ENCODE data around the gene ZNF236. TPM values are rescaled to one million over a fixed set of nuclear protein-coding genes. Genes with fewer than 3 reads are reported as not detected.
A peak's percentile ranks its signal among the peaks of the same experiment; 100 is the strongest.

ZNF236 gene
- total RNA-seq, 1 donor from 2014 or later, result 11.5 TPM

- no peak for TF ChIP-seq CTCF (IDR thresholded peaks at IDR 0.05)
- no peak for TF ChIP-seq EZH2phosphoT487 (IDR thresholded peaks at IDR 0.05)
- TF ChIP-seq EZH2 (IDR thresholded peaks at IDR 0.05), result no peak
- no peak overlapping the region for H3K9ac ChIP-seq
- H3K4me3 Mint-ChIP-seq, result no peak overlapping the region
- H4K20me1 ChIP-seq (ENCODE audit: low read depth), result no peaks in the 10 kb centered on the region
- peaks cover 9% of the 10 kb centered on the region for H3K4me1 ChIP-seq
- no peak overlapping the region for H3K27ac ChIP-seq
- H2AFZ ChIP-seq (replicated peaks), result no peak overlapping the region
- H3K4me2 ChIP-seq, result no peak overlapping the region
- no peaks in the 10 kb centered on the region for H3K27me3 ChIP-seq
- H3K36me3 Mint-ChIP-seq, result peaks cover 22% of the 10 kb centered on the region
- H3K27ac Mint-ChIP-seq, result no peak overlapping the region
- H3K9me3 ChIP-seq (ENCODE audit: low read depth), result no peaks in the 10 kb centered on the region
- peaks cover 4% of the 10 kb centered on the region for H3K27me3 Mint-ChIP-seq (ENCODE audit: insufficient read depth, low read depth)
- H3K36me3 ChIP-seq, result no peaks in the 10 kb centered on the region
- no peak overlapping the region for H3K4me3 ChIP-seq
- peaks cover 10% of the 10 kb centered on the region for H3K4me1 Mint-ChIP-seq
- DNase-seq (ENCODE audit: low spot score), result no peak
- peaks cover 3% of the 10 kb centered on the region for H3K9me3 Mint-ChIP-seq
- peaks cover 51% of the 10 kb centered on the region for H3K79me2 ChIP-seq (ENCODE audit: low read depth)
- peaks cover 3% of the 10 kb centered on the region for H3F3A ChIP-seq (ENCODE audit: low read depth)
These were observed 4.3 kb upstream of the ZNF236 start for GRCh38 chr18:76817888-76818611.

GRCh38 chr18:76819411-76820136 lies 2.8 kb upstream of the ZNF236 start:
- H3K27me3 Mint-ChIP-seq (ENCODE audit: insufficient read depth, low read depth), result peaks cover 4% of the 10 kb centered on the region
- H3K4me1 Mint-ChIP-seq, result peaks cover 21% of the 10 kb centered on the region
- peaks cover 3% of the 10 kb centered on the region for H3K9me3 Mint-ChIP-seq
- H3K9ac ChIP-seq, result no peak overlapping the region
- no peak overlapping the region for H3K27ac ChIP-seq
- no peak overlapping the region for H2AFZ ChIP-seq (replicated peaks)
- no peak overlapping the region for H3K27ac Mint-ChIP-seq
- no peaks in the 10 kb centered on the region for H3K36me3 ChIP-seq
- peaks cover 65% of the 10 kb centered on the region for H3K79me2 ChIP-seq (ENCODE audit: low read depth)
- peaks cover 14% of the 10 kb centered on the region for H3K4me1 ChIP-seq
- H3K27me3 ChIP-seq, result no peaks in the 10 kb centered on the region
- TF ChIP-seq CTCF (IDR thresholded peaks at IDR 0.05) (no peak), EZH2phosphoT487 (IDR thresholded peaks at IDR 0.05) (no peak)
- H3K4me3 ChIP-seq, result no peak overlapping the region
- no peak overlapping the region for H3K4me2 ChIP-seq
- peak overlapping the region; percentile 94 for H3K4me3 Mint-ChIP-seq
- DNase-seq (ENCODE audit: low spot score), result no peak
- H3K9me3 ChIP-seq (ENCODE audit: low read depth), result no peaks in the 10 kb centered on the region
- H3F3A ChIP-seq (ENCODE audit: low read depth), result peaks cover 18% of the 10 kb centered on the region
- no peaks in the 10 kb centered on the region for H4K20me1 ChIP-seq (ENCODE audit: low read depth)
- H3K36me3 Mint-ChIP-seq, result peaks cover 18% of the 10 kb centered on the region

- no peaks in the 10 kb centered on the region for H3K27me3 ChIP-seq
These were observed 942 bp upstream of the ZNF236 start for GRCh38 chr18:76821356-76821874.

More at GRCh38 chr18:76821356-76821874, 942 bp upstream of the ZNF236 start:
- H2AFZ ChIP-seq (replicated peaks), result peak overlapping the region; percentile 29
- peak overlapping the region; percentile 87 for H3K27ac Mint-ChIP-seq
- H3K36me3 ChIP-seq, result no peaks in the 10 kb centered on the region
- H4K20me1 ChIP-seq (ENCODE audit: low read depth), result no peaks in the 10 kb centered on the region
- peak overlapping the region; percentile 93 for H3K4me3 ChIP-seq
- peaks cover 29% of the 10 kb centered on the region for H3K4me1 Mint-ChIP-seq
- peaks cover 13% of the 10 kb centered on the region for H3K36me3 Mint-ChIP-seq
- DNase-seq (ENCODE audit: low spot score), result no peak
- peak overlapping the region; percentile 89 for H3K4me2 ChIP-seq
- no peaks in the 10 kb centered on the region for H3K9me3 ChIP-seq (ENCODE audit: low read depth)
- H3K79me2 ChIP-seq (ENCODE audit: low read depth), result peaks cover 83% of the 10 kb centered on the region
- no peaks in the 10 kb centered on the region for H3K27me3 Mint-ChIP-seq (ENCODE audit: insufficient read depth, low read depth)
- no peak overlapping the region for H3K27ac ChIP-seq
- H3F3A ChIP-seq (ENCODE audit: low read depth), result peaks cover 22% of the 10 kb centered on the region
- peak overlapping the region; percentile 94 for H3K4me3 Mint-ChIP-seq
- peaks cover 3% of the 10 kb centered on the region for H3K9me3 Mint-ChIP-seq
- H3K4me1 ChIP-seq, result peaks cover 18% of the 10 kb centered on the region
- TF ChIP-seq CTCF (IDR thresholded peaks at IDR 0.05) (no peak), EZH2 (IDR thresholded peaks at IDR 0.05) (no peak), EZH2phosphoT487 (IDR thresholded peaks at IDR 0.05) (no peak)
- peak overlapping the region; percentile 90 for H3K9ac ChIP-seq

Measured in neural progenitor cell (in vitro differentiated cells).